BE2C (cell line): ENCODE measurements around the gene PTPRN2.
"Not testable (repeated sequence)": the region's sequence is repeated elsewhere in the genome, so short reads cannot be mapped to it uniquely, and the experiment has no call there.

Source experiments
- DNase-seq: peaks from one replicate; pipeline ENCODE4 v3.0.0-alpha.2; 2020
- H3K27me3 ChIP-seq: fragments of 250-450 bp; sonication (Bioruptor Pico); 2 replicates; pipeline ENCODE4 v1.5.1; 2020; ENCODE audit warnings: mild to moderate bottlenecking
- H3K36me3 ChIP-seq: fragments of 250-450 bp; sonication (Bioruptor Pico); 2 replicates; pipeline ENCODE4 v1.5.1; 2020; ENCODE audit warnings: mild to moderate bottlenecking
- H3K4me1 ChIP-seq: fragments of 250-450 bp; sonication (Bioruptor Pico); 2 replicates; pipeline ENCODE4 v1.5.1; 2020
- H3K4me3 ChIP-seq: 2 replicates; pipeline ENCODE4 v1.5.1; 2011; ENCODE audit warnings: low read depth, low read length
- H3K9me3 ChIP-seq: fragments of 250-450 bp; sonication (Bioruptor Pico); 2 replicates; pipeline ENCODE4 v1.5.1; 2020
- TF ChIP-seq, protein P1 (sequence below): IDR thresholded peaks from 2 replicates; pipeline ENCODE4 v1.5.1; 2012; ENCODE audit warnings: mild to moderate bottlenecking, low read depth, low read length

The PTPRN2 gene

DNA sequence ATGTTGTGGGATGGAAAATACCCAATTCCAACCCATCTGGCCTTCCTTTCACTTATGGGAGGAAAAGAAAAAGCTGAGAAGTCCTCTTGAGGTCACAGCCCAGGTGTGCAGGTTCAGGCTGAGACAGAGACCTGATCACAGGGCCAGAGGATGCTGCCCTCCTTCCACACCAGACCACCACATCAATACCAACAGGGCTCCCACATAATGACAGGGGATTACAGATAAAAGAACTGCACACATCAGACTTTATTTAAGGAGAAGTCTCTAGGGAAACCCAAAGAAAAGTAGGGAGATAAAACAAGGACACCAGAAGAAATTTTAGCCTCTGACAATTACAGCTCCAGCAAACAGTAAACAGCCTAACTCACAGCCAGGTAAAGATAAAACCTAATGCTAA is 548.4 kb downstream of the PTPRN2 start:
- DNase-seq: no peak
- no peak overlapping the region for H3K4me3 ChIP-seq
- no peaks in the 10 kb centered on the region for H3K36me3 ChIP-seq
- H3K27me3 ChIP-seq: no peaks in the 10 kb centered on the region
- TF ChIP-seq, protein P1, sequence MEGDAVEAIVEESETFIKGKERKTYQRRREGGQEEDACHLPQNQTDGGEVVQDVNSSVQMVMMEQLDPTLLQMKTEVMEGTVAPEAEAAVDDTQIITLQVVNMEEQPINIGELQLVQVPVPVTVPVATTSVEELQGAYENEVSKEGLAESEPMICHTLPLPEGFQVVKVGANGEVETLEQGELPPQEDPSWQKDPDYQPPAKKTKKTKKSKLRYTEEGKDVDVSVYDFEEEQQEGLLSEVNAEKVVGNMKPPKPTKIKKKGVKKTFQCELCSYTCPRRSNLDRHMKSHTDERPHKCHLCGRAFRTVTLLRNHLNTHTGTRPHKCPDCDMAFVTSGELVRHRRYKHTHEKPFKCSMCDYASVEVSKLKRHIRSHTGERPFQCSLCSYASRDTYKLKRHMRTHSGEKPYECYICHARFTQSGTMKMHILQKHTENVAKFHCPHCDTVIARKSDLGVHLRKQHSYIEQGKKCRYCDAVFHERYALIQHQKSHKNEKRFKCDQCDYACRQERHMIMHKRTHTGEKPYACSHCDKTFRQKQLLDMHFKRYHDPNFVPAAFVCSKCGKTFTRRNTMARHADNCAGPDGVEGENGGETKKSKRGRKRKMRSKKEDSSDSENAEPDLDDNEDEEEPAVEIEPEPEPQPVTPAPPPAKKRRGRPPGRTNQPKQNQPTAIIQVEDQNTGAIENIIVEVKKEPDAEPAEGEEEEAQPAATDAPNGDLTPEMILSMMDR: no peak
- H3K4me1 ChIP-seq: no peaks in the 10 kb centered on the region
- H3K9me3 ChIP-seq: peaks cover 3% of the 10 kb centered on the region; the same call in 1 of the 2 replicates

DNA sequence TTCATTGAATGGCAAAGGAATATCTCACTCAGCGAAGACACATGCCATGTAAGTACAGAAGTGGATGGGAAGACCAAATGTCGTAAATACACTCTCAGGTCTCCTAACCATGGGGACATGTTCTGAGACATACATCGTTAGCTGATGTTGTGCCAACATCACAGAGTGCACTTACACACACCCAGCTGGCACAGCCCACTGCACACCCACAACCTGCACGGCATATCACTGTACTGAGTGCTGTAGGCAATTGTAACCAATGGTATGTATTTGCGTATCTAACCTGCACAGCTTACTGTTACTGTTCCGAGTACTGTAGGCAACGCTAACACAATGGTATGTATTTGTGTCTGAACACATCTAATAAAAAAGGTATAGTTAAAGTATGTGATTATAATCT is 550.4 kb downstream of the PTPRN2 start:
- TF ChIP-seq, protein P1: no peak
- DNase-seq: no peak
- no peaks in the 10 kb centered on the region for H3K27me3 ChIP-seq
- no peaks in the 10 kb centered on the region for H3K36me3 ChIP-seq
- no peaks in the 10 kb centered on the region for H3K4me1 ChIP-seq
- H3K9me3 ChIP-seq: peaks cover 3% of the 10 kb centered on the region; the same call in 1 of the 2 replicates
- H3K4me3 ChIP-seq: no peak overlapping the region

DNA sequence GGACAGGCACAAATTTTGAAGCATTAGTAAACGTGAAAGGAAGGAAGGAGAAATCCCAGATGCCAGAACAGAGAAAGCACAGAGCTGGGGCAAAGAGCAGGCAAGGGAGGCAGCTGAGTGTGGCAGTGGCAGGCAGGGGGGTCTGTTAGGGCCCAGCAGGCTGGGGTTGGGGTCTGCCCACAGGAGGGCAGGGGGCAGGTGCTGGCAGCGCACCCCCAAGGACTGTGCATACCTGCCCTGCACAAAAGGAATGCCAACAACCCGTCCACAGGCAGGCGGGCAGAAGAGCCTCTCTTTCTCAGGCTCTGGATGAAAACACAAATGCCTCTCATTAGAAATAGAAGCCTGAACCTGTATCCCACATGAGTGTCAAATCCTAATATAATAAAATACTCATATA is 552.3 kb downstream of the PTPRN2 start:
- H3K27me3 ChIP-seq: no peaks in the 10 kb centered on the region
- no peaks in the 10 kb centered on the region for H3K36me3 ChIP-seq
- H3K4me3 ChIP-seq: no peak overlapping the region
- DNase-seq: no peak
- TF ChIP-seq, protein P1: no peak
- H3K9me3 ChIP-seq: peaks cover 3% of the 10 kb centered on the region; the same call in 1 of the 2 replicates
- no peaks in the 10 kb centered on the region for H3K4me1 ChIP-seq

DNA sequence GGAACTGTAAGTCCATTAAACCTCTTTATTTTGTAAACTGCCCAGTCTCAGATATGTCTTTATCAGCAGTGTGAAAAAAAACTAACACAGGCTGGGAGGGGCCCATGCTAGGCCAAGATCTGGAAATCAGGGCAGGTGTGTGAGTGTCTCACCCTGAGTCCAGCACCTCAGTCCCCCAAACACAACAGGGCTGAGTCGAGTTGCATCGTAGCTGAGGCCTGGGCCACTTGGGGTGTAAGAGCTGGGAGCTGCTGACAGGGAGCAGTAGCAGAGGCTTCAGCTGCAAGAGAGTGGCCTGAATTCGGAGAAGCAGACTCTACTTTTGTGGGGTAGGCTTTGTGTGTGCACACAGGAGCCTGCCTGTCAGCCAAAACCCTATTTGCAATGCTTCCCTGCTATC is 553.1 kb downstream of the PTPRN2 start:
- DNase-seq: no peak
- Histone ChIP-seq H3K4me1 (no peaks in the 10 kb centered on the region), H3K9me3 (peaks cover 3% of the 10 kb centered on the region; the same call in 1 of the 2 replicates), H3K36me3 (no peaks in the 10 kb centered on the region), H3K4me3 (no peak overlapping the region), H3K27me3 (no peaks in the 10 kb centered on the region)
- TF ChIP-seq, protein P1: no peak

DNA sequence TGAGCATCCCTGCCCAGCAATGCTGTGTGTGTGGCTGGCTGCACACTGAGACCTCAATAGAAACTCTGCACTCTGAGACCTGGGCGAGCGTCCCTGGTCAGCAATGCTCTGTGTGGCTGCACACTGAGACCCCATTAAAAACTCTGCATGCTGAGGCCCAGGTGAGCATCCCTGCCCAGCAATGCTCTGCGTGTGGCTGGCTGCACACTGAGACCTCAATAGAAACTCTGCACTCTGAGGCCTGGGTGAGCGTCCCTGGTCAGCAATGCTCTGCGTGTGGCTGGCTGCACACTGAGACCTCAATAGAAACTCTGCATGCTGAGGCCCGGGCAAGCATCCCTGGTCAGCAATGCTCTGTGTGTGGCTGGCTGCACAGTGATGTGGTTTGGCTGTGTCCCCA is 553.7 kb downstream of the PTPRN2 start:
- H3K36me3 ChIP-seq, H3K4me3 ChIP-seq: not testable (repeated sequence)

DNA sequence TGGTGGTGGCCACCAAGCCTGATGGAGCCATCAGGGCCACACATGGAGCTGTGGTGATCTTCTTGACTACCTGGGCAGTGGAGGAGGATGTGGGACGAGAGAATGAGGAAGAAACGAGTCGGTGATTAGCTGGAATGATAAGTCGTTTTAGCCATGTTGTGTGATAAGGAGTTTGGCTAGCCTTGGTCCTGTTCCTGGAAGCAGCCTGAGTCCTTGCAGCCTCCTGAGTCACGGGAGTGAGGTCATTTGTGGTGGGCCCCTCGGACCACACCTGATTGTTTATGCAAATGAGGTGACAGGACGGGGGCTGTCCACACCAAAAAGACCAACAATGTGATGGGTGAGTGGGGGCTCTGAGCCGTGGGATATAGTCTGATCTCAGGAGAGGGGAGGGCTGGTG is 554.4 kb downstream of the PTPRN2 start:
- no peaks in the 10 kb centered on the region for H3K27me3 ChIP-seq
- no peaks in the 10 kb centered on the region for H3K9me3 ChIP-seq
- DNase-seq: no peak

More for the DNA sequence above, 553.7 kb downstream of the PTPRN2 start:
- not testable (repeated sequence) for DNase-seq, H3K4me1 ChIP-seq, H3K27me3 ChIP-seq, H3K9me3 ChIP-seq

More for the DNA sequence above, 554.4 kb downstream of the PTPRN2 start:
- no peaks in the 10 kb centered on the region for H3K4me1 ChIP-seq
- H3K4me3 ChIP-seq: no peak overlapping the region
- H3K36me3 ChIP-seq: no peaks in the 10 kb centered on the region
- TF ChIP-seq, protein P1: no peak
